NCI-H146 treated with DMSO at 0.1 percent for 48 hours (cell line): Measurements from ENCODE around the gene MAZ.

ENCODE experiments used
- DNase-seq: peaks from one replicate; lab custom pipeline; 2025; ENCODE audit not compliant: unreplicated experiment; lab: John Stamatoyannopoulos, UW

The MAZ gene

GRCh38 chr16:29809031-29809747 lies 2.9 kb downstream of the MAZ start:
- no peak for DNase-seq

GRCh38 chr16:29809850-29810698 lies 3.7 kb downstream of the MAZ start:
- no peak for DNase-seq

DNA sequence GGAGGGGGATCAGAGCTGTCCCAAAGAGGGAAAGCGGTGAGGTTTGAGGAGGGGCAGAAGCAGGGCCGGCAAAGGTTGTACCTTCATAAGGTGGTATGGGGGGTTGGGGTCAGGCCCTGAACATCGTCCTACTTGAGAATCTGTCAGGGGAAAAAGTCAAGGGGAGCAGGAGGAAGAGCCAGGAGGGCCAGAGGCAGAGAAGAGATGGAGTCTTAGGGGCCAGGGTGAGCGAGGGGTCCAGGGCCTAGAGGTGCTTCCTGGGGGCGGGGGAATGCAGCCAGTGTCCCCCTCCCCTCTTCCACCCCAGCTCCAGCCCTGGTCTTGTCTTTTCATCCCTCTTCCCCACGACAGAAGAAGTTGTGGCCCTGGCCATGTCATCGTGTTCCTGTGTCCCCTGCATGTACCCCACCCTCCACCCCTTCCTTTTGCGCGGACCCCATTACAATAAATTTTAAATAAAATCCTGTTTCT lies 4.4 kb downstream of the MAZ start:
- no peak for DNase-seq

GRCh38 chr16:29811170-29811895 lies 5.0 kb downstream of the MAZ start:
- DNase-seq, result peak; percentile 79

GRCh38 chr16:29811896-29812665 lies 5.8 kb downstream of the MAZ start, which contains the start of gene PRRT2:
Gene PRRT2 (plus strand): TSS chr16:29812193. CDS start chr16:29813055, 862 bp downstream.
- DNase-seq, result peak; percentile 72

- DNase-seq, result no peak
These were observed 6.7 kb downstream of the MAZ start for GRCh38 chr16:29812754-29813643.

DNA sequence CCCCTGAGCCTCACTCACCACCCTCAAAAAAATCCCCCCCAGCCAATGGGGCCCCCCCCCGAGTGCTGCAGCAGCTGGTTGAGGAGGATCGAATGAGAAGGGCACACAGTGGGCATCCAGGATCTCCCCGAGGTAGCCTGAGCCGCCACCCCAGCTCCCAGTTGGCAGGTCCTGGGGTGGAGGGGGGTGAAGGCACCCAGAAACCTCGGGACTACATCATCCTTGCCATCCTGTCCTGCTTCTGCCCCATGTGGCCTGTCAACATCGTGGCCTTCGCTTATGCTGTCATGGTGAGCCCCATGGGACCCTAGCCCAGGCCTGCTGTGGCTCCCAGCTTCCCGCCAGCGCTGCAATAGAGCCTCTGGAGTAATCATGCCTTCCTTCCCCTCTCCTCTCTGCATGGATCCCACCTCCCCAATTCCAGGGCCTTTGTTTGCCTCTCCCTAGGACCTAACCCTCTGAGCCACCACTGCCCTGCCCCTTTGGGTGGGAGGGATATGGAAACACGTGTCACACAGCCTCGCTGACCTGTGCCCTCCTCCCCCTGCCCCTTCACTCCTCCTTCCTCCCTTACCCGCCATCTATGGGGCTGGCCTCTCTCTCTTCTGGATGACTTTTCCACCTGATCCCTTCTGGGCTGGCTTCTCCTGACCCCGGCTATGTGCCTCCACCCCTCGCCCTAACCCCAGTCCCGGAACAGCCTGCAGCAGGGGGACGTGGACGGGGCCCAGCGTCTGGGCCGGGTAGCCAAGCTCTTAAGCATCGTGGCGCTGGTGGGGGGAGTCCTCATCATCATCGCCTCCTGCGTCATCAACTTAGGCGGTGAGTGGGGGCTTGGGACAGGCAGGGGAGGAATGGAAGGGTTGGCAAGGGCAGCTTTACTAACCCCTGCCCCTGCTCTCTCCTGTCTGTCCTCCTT lies 7.6 kb downstream of the MAZ start:
- DNase-seq, result no peak

DNA sequence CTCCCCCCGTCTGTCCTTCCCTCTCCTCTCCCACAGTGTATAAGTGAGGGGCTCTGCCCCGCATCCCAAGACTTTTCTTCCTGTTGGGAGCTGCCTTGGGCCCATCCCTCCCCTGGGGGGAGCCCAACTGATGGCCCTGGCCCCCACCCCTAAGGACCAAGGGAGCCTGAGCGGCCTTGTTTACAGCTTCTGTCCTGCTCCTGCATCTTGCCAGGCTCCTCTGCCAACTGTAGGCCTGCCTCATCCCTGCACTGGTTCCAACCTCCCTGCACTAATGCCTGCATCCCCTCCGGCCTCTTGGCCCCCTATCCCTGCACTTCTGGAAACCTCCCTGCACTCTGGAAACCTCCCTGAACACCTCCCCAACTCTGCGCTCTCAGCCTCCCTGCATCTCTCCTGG lies 8.3 kb downstream of the MAZ start:
- DNase-seq, result no peak

DNA sequence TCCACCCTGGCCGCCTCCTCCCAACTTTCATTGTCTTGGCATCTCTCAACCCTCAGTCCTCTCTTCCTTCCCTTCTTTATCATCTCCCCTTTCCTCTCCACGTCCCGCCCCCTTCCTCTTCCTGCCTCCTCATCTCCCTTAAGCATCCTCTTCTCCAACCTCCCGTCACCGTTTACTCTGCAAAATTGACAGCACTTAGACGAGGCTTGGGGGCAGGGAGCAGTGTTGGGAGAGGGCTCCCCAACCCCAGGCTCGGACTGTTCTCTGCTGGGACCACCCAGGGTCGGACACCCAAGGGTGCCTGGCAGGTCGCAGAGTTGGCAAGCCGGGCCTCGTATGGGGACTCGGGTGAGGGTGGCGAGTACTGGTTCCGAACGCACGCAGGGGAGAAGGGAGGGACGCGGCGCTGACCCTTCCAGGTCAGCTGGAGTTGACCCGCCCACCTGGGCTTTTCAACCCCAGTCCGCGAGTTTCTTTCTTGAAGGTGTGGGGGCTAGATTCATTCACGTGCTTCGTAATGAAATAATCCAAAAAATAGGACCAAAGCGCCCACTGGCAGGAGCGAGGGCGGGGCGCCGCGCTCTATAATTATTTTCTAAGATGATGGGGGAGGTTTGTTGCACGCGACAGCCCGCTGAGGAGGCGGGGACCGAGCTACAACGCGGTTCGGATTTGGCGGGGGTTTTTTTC lies 8.8 kb downstream of the MAZ start:
- DNase-seq, result no peak

DNA sequence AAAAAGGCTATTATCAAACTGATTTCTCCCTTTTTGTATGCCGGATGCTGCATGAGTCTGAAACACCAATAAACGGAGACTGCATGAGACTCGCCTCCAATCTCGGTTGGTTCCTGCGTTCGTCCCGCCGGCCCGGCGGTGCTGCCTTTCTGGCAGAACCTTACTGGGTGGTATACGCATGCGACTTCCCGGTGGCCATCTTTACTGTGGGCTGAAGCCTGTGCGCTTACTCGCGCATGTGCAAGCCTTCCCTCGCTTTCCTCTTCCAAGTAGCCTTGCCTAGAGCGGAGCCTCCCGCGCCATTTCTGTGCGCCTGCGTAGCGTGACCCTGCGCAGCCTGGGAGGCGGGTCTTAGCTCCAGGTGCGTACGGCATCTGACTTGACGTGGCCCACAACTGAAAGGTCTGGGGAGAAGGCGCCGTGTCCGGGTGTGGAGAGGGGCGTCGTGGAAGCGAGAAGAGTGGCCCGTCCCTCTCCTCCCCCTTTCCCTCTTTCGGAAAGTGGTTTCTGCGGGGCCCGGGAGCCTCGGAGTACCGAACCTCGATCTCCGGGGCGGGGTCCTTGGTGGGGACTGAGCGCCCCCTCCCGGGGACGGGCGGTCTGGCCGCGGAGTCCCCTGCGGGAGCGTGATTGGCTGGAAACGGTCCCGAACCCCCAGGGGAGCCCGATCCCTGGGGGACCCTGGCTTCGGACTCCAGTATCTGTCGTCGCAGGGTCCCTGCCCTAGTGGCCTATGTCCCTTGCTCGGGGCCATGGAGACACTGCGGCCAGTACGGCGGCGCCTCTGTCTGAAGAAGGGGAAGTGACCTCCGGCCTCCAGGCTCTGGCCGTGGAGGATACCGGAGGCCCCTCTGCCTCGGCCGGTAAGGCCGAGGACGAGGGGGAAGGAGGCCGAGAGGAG lies 9.7 kb downstream of the MAZ start, which contains the start of gene PAGR1:
Gene PAGR1, plus strand, starts transcription at position 360 of the 901 bp plus-strand sequence. Its CDS starts 374 bp downstream, at position 734.
- DNase-seq, result peak; percentile 99

DNA sequence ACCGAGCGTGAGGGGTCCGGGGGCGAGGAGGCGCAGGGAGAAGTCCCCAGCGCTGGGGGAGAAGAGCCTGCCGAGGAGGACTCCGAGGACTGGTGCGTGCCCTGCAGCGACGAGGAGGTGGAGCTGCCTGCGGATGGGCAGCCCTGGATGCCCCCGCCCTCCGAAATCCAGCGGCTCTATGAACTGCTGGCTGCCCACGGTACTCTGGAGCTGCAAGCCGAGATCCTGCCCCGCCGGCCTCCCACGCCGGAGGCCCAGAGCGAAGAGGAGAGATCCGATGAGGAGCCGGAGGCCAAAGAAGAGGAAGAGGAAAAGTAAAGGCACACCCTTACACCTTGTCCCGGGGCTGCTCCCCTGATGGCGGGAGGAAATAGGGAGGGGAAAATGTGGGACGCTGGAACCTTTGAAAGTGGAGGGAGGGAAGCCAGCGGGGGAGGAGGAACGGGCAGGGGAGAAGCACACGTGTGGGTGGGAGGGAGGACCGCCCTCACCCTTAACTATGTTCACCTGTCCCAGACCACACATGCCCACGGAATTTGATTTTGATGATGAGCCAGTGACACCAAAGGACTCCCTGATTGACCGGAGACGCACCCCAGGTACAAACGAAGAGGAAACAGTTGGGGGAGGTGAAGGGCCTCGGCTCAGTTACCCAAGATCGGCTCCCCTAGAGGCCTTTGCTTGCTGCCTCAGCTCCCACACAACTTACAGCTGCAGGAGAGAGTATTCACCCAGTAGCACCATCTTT lies 10.5 kb downstream of the MAZ start:
- DNase-seq, result peak; percentile 77

DNA sequence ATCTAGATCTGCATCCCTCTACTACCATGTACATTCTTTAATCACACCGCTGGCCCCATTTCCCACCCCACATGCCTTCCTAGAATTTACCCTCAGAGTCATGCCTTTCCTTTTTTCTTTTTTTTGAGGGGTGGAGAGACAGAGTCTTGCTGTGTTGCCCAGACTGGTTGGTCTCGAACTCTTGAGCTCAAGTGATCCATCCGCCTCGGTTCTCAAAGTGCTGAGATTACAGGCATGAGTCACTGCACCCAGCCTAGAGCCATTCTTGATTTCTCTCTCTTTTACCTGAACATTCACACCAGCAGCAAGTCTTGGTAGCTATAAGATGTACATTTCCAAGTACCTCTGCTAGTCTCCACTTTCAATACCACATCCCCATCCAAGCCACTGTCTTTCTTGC lies 11.8 kb downstream of the MAZ start:
- DNase-seq, result no peak

DNA sequence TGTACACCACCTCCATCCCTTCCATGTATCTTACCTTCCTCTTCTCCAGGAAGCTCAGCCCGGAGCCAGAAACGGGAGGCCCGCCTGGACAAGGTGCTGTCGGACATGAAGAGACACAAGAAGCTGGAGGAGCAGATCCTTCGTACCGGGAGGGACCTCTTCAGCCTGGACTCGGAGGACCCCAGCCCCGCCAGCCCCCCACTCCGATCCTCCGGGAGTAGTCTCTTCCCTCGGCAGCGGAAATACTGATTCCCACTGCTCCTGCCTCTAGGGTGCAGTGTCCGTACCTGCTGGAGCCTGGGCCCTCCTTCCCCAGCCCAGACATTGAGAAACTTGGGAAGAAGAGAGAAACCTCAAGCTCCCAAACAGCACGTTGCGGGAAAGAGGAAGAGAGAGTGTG lies 13.2 kb downstream of the MAZ start:
- no peak for DNase-seq

- DNase-seq, result peak; percentile 34
These were observed 14.0 kb downstream of the MAZ start, which contains the start of gene MVP for GRCh38 chr16:29820271-29820701. Gene MVP (plus strand): TSS chr16:29820462. CDS start chr16:29830550, 10,088 bp downstream.

DNA sequence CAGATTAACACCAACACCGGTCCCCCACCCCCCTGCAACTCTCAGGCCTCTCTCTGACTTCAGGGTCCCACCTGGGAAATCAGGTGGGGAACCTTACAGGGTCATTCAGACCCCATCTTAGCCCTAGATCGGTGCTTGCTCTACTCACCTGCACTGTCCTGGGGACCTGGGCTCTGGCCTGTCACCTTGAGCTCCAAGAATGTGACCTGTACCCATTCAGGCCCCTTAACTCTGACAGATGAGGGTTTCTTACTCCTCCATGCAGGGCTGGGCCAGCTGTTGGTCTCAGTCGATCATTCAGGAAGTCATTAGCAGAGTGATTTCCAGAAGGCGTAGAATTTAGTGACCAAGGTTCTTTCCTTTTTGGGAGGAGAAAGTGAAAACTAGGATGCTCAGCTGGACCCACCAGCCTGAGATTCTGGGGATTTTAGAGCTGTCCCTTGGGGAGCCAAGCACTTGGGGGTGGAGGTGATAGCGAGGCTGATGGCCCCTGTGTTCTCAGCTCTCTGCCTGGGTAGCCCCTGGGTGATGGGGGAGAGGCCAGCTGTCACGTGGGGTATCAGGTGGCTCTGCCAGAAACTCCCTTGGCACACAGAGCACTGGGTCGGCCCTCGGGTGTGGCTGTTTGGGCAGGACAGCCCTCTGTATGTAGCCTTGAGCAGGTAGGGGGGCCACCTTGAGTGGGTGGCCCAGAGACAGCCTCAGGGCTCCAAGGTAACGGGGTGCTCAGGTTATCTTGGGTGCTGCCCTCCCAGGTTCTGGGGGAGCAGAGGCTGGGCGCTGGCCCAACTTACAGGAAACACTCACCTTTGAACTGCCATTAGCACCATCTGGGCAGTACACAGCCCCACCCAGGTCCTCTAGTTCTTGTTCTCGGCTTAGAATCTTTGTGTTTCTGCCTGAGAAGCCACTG lies 14.7 kb downstream of the MAZ start:
- no peak for DNase-seq
